SK-N-SH (cell line): ENCODE data around the gene SPIB. TPM values are rescaled to one million over a fixed set of nuclear protein-coding genes. Genes with fewer than 3 reads are reported as not detected.

Experiments
- CTCF ChIA-PET: fragments of 300-600, 350-600 bp; formaldehyde crosslinking; extraction: SDS; loops from one replicate; lab custom pipeline; 2021; lab: Yijun Ruan, JAX
- POLR2A ChIA-PET: fragments of 350-600 bp; sonication (Branson Sonifier 250); formaldehyde crosslinking; extraction: SDS; loops from one replicate; lab custom pipeline; 2020; ENCODE audit warnings: antibody characterized with exemption, inconsistent platforms; lab: Yijun Ruan, JAX
- DNase-seq: peaks from one replicate; pipeline ENCODE4 v3.0.0; 2012
- H2AFZ ChIP-seq: fragments of 200-600 bp; sonication (generic); 2 replicates; pipeline ENCODE4 v1.8.1; 2016; ENCODE audit warnings: antibody characterized with exemption, mild to moderate bottlenecking, low read depth
- H3F3A ChIP-seq: fragments of 200-600 bp; sonication (generic); replicated peaks from 2 replicates; pipeline ENCODE3; 2016; ENCODE audit warnings: antibody characterized with exemption, mild to moderate bottlenecking; ENCODE audit not compliant: insufficient read depth
- H3K27ac ChIP-seq, 2 experiments: fragments of 200-500 bp in 1 of 2; fragments of 200-600 bp in 1 of 2; sonication (Bioruptor generic) in 1 of 2; sonication (generic), shearing (Covaris generic) in 1 of 2; 2 replicates each; pipeline versions ENCODE4 v1.5.1 to v1.6.1; 2014 to 2016; ENCODE audit warnings: low read depth in 2 of 2, inconsistent platforms in 1 of 2, low read length in 1 of 2, mild to moderate bottlenecking in 1 of 2, mixed read lengths in 1 of 2
- H3K27me3 ChIP-seq: fragments of 200-600 bp; sonication (generic), shearing (Covaris generic); 2 replicates; pipeline ENCODE4 v1.6.1; 2016; ENCODE audit warnings: mixed run types; ENCODE audit not compliant: insufficient read depth
- H3K36me3 ChIP-seq, 2 experiments: fragments of 200-500 bp in 1 of 2; fragments of 200-600 bp in 1 of 2; sonication (Bioruptor generic) in 1 of 2; sonication (generic) in 1 of 2; replicated peaks in 1 of 2; 2 replicates each; pipeline versions ENCODE3 to v1.5.1; 2014 to 2016; ENCODE audit warnings: low read length in 1 of 2, mild to moderate bottlenecking in 1 of 2; ENCODE audit not compliant: insufficient read depth in 2 of 2, control insufficient read depth in 1 of 2
- H3K4me1 ChIP-seq, 2 experiments: fragments of 200-500 bp in 1 of 2; fragments of 200-600 bp in 1 of 2; sonication (Bioruptor generic) in 1 of 2; sonication (generic), shearing (Covaris generic) in 1 of 2; 2 replicates each; pipeline versions ENCODE4 v1.5.1 to v1.6.1; 2014 to 2016; ENCODE audit warnings: low read depth in 1 of 2, low read length in 1 of 2, mixed run types in 1 of 2; ENCODE audit not compliant: insufficient read depth in 2 of 2, control insufficient read depth in 1 of 2
- H3K4me2 ChIP-seq: fragments of 200-600 bp; sonication (generic), shearing (Covaris generic); 2 replicates; pipeline ENCODE4 v1.6.1; 2017; ENCODE audit warnings: mixed run types
- H3K4me3 ChIP-seq, 2 experiments: fragments of 200-500 bp in 1 of 2; fragments of 200-600 bp in 1 of 2; sonication (Bioruptor generic) in 1 of 2; sonication (generic), shearing (Covaris generic) in 1 of 2; 2 replicates each; pipeline versions ENCODE4 v1.5.1 to v1.8.1; 2014 to 2016; ENCODE audit warnings: low read depth in 2 of 2, inconsistent platforms in 1 of 2, low read length in 1 of 2, mild to moderate bottlenecking in 1 of 2, mixed read lengths in 1 of 2, moderate library complexity in 1 of 2
- H3K79me2 ChIP-seq: fragments of 200-600 bp; sonication (generic); 2 replicates; pipeline ENCODE4 v1.8.1; 2017; ENCODE audit warnings: mild to moderate bottlenecking; ENCODE audit not compliant: insufficient read depth
- H3K9ac ChIP-seq: fragments of 200-600 bp; sonication (generic); 2 replicates; pipeline ENCODE4 v1.6.1; 2017; ENCODE audit warnings: mixed run types
- H3K9me2 ChIP-seq: fragments of 200-600 bp; sonication (generic); 2 replicates; pipeline ENCODE4 v1.6.1; 2017; ENCODE audit warnings: mixed run types
- H3K9me3 ChIP-seq: fragments of 200-600 bp; sonication (generic); 2 replicates; pipeline ENCODE4 v1.6.1; 2017; ENCODE audit warnings: mixed run types, mild to moderate bottlenecking, moderate library complexity
- H4K20me1 ChIP-seq: fragments of 200-600 bp; sonication (generic); 2 replicates; pipeline ENCODE4 v1.6.1; 2017; ENCODE audit warnings: mild to moderate bottlenecking, mixed run types; ENCODE audit not compliant: insufficient read depth
- FOXM1 ChIP-seq: IDR thresholded peaks from 2 replicates; pipeline ENCODE4 v1.4.0; 2012; ENCODE audit warnings: low read depth, mild to moderate bottlenecking
- GATA2 ChIP-seq: sonication (generic); formaldehyde crosslinking; IDR thresholded peaks from 2 replicates; pipeline ENCODE4 v1.5.0; 2020; ENCODE audit warnings: mild to moderate bottlenecking, missing genetic modification reagents
- IRF3 ChIP-seq: fragments of 150-350 bp; IDR thresholded peaks from 2 replicates; pipeline ENCODE4 v1.6.1; 2016; ENCODE audit warnings: mild to moderate bottlenecking, low read depth, low read length
- RAD21 ChIP-seq: IDR thresholded peaks from 2 replicates; pipeline ENCODE4 v1.6.1; 2012; ENCODE audit warnings: mild to moderate bottlenecking, low read length
- RCOR1 ChIP-seq: fragments of 150-350 bp; IDR thresholded peaks from 2 replicates; pipeline ENCODE4 v1.6.1; 2017; ENCODE audit warnings: antibody characterized with exemption, low read length
- SIN3A ChIP-seq: IDR thresholded peaks from 2 replicates; pipeline ENCODE4 v1.6.1; 2012; ENCODE audit warnings: low read depth, mild to moderate bottlenecking, low read length, moderate library complexity, borderline replicate concordance
- SMC3 ChIP-seq: IDR thresholded peaks from 2 replicates; pipeline ENCODE4 v1.6.1; 2012; ENCODE audit warnings: low read depth, low read length, improper control_type of control experiment
- TAF1 ChIP-seq: IDR thresholded peaks from 2 replicates; pipeline ENCODE4 v1.6.1; 2012; ENCODE audit warnings: low read depth, mild to moderate bottlenecking, low read length, moderate library complexity, borderline replicate concordance
- USF1 ChIP-seq: IDR thresholded peaks from 2 replicates; pipeline ENCODE4 v1.4.0; 2012; ENCODE audit warnings: low read depth, borderline replicate concordance
- WGBS: methylation state at CpG from one replicate; pipeline ENCODE4 v1.1.6; 2017; ENCODE audit warnings: low lambda C conversion rate; 5-methylcytosine and 5-hydroxymethylcytosine counted together
- polyA plus RNA-seq, 3 experiments: library from polyadenylated mRNA; depleted of rRNA; stranded (reverse); fragments of >200 nt; gene quantifications; 2 replicates each; pipeline ENCODE4 v1.2.3, GENCODE V29; 2012
- TF ChIP-seq, protein P1 (sequence below): fragments of 150-350 bp; IDR thresholded peaks from 2 replicates; pipeline ENCODE4 v1.6.1; 2017; ENCODE audit warnings: antibody characterized with exemption, low read length, low read depth, borderline replicate concordance
- TF ChIP-seq, protein P2 (sequence below): IDR thresholded peaks from 2 replicates; pipeline ENCODE4 v1.6.1; 2012; ENCODE audit warnings: mild to moderate bottlenecking, low read depth, low read length, moderate library complexity

The SPIB gene
- polyA plus RNA-seq, 1 of the 3 experiments (the other 2 are of a cell fraction): not detected

DNA sequence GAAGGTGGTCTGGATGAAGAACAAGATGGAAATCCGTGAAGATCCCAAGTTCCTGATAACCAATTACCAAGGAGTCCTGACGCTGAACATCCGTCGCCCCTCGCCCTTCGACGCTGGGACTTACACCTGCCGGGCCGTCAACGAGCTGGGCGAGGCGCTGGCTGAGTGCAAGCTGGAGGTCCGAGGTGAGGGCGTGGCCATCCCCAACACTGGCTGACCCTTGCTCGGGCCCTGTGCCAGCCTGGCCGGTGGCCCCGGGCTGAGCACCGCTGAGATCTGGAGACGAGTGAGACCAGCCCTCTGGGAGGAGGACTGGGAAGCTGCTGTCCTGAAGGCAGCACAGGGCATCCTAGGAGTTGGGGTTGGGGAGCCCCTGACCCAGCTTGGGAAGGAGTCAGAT, 45.6 kb downstream of the SPIB start:
- no peaks in the 10 kb centered on the region for H3K27me3 ChIP-seq
- H3K9ac ChIP-seq: no peak overlapping the region
- H3K79me2 ChIP-seq: no peaks in the 10 kb centered on the region
- WGBS: 65% methylated on average over 18 of the region's 19 CpGs
- peaks cover 0 to 4% of the 10 kb centered on the region in 2 experiments; a peak in 1 of 4 replicates for H3K4me1 ChIP-seq
- TF ChIP-seq TAF1 (no peak), SMC3 (no peak), SIN3A (no peak), USF1 (no peak), RCOR1 (no peak), GATA2 (CRISPR knock-in tag) (no peak), RAD21 (no peak)
- H3K27ac ChIP-seq: no peak overlapping the region
- no peak for DNase-seq
- no peak overlapping the region for H3K4me2 ChIP-seq
- H2AFZ ChIP-seq: no peak overlapping the region
- H3F3A ChIP-seq: no peaks in the 10 kb centered on the region
- H3K9me3 ChIP-seq: no peaks in the 10 kb centered on the region
- POLR2A ChIA-PET: no interaction called here
- CTCF ChIA-PET: interaction anchor here (2.4 to 8.3 kb wide), 2 partner anchors 97 to 107 kb away, joined by 10 to 80 read pairs; no protein-coding TSS in a partner anchor
- H3K36me3 ChIP-seq: no peaks in the 10 kb centered on the region
- H3K9me2 ChIP-seq: no peaks in the 10 kb centered on the region
- H4K20me1 ChIP-seq: no peaks in the 10 kb centered on the region
- no peak overlapping the region for H3K4me3 ChIP-seq

GRCh38 chr19:50465000-50465399, 46.3 kb downstream of the SPIB start:
- H3K36me3 ChIP-seq: no peaks in the 10 kb centered on the region
- WGBS: 87% methylated on average over 13 of the region's 13 CpGs
- TF ChIP-seq, protein P1, sequence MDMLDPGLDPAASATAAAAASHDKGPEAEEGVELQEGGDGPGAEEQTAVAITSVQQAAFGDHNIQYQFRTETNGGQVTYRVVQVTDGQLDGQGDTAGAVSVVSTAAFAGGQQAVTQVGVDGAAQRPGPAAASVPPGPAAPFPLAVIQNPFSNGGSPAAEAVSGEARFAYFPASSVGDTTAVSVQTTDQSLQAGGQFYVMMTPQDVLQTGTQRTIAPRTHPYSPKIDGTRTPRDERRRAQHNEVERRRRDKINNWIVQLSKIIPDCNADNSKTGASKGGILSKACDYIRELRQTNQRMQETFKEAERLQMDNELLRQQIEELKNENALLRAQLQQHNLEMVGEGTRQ: no peak
- TF ChIP-seq, protein P2, sequence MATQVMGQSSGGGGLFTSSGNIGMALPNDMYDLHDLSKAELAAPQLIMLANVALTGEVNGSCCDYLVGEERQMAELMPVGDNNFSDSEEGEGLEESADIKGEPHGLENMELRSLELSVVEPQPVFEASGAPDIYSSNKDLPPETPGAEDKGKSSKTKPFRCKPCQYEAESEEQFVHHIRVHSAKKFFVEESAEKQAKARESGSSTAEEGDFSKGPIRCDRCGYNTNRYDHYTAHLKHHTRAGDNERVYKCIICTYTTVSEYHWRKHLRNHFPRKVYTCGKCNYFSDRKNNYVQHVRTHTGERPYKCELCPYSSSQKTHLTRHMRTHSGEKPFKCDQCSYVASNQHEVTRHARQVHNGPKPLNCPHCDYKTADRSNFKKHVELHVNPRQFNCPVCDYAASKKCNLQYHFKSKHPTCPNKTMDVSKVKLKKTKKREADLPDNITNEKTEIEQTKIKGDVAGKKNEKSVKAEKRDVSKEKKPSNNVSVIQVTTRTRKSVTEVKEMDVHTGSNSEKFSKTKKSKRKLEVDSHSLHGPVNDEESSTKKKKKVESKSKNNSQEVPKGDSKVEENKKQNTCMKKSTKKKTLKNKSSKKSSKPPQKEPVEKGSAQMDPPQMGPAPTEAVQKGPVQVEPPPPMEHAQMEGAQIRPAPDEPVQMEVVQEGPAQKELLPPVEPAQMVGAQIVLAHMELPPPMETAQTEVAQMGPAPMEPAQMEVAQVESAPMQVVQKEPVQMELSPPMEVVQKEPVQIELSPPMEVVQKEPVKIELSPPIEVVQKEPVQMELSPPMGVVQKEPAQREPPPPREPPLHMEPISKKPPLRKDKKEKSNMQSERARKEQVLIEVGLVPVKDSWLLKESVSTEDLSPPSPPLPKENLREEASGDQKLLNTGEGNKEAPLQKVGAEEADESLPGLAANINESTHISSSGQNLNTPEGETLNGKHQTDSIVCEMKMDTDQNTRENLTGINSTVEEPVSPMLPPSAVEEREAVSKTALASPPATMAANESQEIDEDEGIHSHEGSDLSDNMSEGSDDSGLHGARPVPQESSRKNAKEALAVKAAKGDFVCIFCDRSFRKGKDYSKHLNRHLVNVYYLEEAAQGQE: no peak
- TF ChIP-seq IRF3 (no peak), RAD21 (no peak), FOXM1 (no peak)
- H4K20me1 ChIP-seq: no peaks in the 10 kb centered on the region
- peaks cover 0 to 4% of the 10 kb centered on the region in 2 experiments; a peak in 1 of 4 replicates for H3K4me1 ChIP-seq
- H3K9me3 ChIP-seq: no peaks in the 10 kb centered on the region
- H3K4me3 ChIP-seq: no peak overlapping the region
- no peaks in the 10 kb centered on the region for H3K79me2 ChIP-seq
- POLR2A ChIA-PET: no interaction called here
- no peak overlapping the region for H3K27ac ChIP-seq
- no peak overlapping the region for H2AFZ ChIP-seq
- no peak overlapping the region for H3K4me2 ChIP-seq
- no peaks in the 10 kb centered on the region for H3K9me2 ChIP-seq
- no peaks in the 10 kb centered on the region for H3F3A ChIP-seq
- CTCF ChIA-PET: interaction anchor here (0.9 to 8.3 kb wide), 4 partner anchors 97 to 213 kb away, joined by 3 to 80 read pairs (median 7); no protein-coding TSS in a partner anchor
- no peaks in the 10 kb centered on the region for H3K27me3 ChIP-seq
- DNase-seq: no peak
- H3K9ac ChIP-seq: no peak overlapping the region
